K562 (cell line): ENCODE measurements around the gene DNAH9.

Experiments used
- CBX3 ChIP-seq, 2 experiments: IDR thresholded peaks; 1 replicate in 1 of 2; 2 replicates in 1 of 2; pipeline ENCODE4 v1.6.1; 2012; ENCODE audit warnings: inconsistent platforms in 2 of 2, low read length in 2 of 2, borderline replicate concordance in 1 of 2, control low read depth in 1 of 2
- CUX1 ChIP-seq: fragments of 200-800 bp; sonication (Bioruptor generic); IDR thresholded peaks from 2 replicates; pipeline ENCODE4 v1.6.1; 2016; ENCODE audit warnings: missing genetic modification characterization, missing compliant biosample characterization
- EP300 ChIP-seq: IDR thresholded peaks from 2 replicates; pipeline ENCODE4 v1.6.1; 2012; ENCODE audit warnings: low read length, improper control_type of control experiment
- ESRRA ChIP-seq: fragments of 450-650 bp; IDR thresholded peaks from 2 replicates; pipeline ENCODE4 v1.6.1; 2014; ENCODE audit warnings: low read depth, mild to moderate bottlenecking, moderate library complexity, borderline replicate concordance
- KDM1A ChIP-seq, 2 experiments: fragments of 450-650 bp; IDR thresholded peaks; 2 replicates each; pipeline ENCODE4 v1.6.1; 2016; ENCODE audit warnings: mild to moderate bottlenecking in 2 of 2
- KDM5B ChIP-seq: fragments of 200-600 bp; sonication (generic); IDR thresholded peaks from 2 replicates; pipeline ENCODE4 v1.6.1; 2012; ENCODE audit warnings: low read depth, mild to moderate bottlenecking, moderate library complexity, low read length, control low read depth, inconsistent platforms; ENCODE audit not compliant: insufficient replicate concordance
- NCOA4 ChIP-seq: fragments of 450-650 bp; IDR thresholded peaks from 2 replicates; pipeline ENCODE4 v1.6.1; 2018; ENCODE audit warnings: mild to moderate bottlenecking; ENCODE audit not compliant: partially characterized antibody
- POLR2A ChIP-seq: fragments of 450-650 bp; conservative IDR thresholded peaks from 2 replicates; pipeline ENCODE4 v1.6.1; 2016
- TAF1 ChIP-seq: IDR thresholded peaks from 2 replicates; pipeline ENCODE4 v1.6.1; 2011; ENCODE audit warnings: mild to moderate bottlenecking, low read length, moderate library complexity; ENCODE audit not compliant: insufficient read depth, control insufficient read depth, severe bottlenecking; ENCODE audit errors: extremely low read depth
- ZFP36 ChIP-seq: fragments of 150-350 bp; IDR thresholded peaks from 2 replicates; pipeline ENCODE4 v1.6.1; 2018; ENCODE audit warnings: low read length, low read depth; ENCODE audit not compliant: partially characterized antibody
- TF ChIP-seq, protein P1 (sequence below), 3 experiments: IDR thresholded peaks in 2 of 3; conservative IDR thresholded peaks in 1 of 3; 2 replicates each; pipeline ENCODE4 v1.5.1; 2011 to 2012; ENCODE audit warnings: low read length in 3 of 3, mild to moderate bottlenecking in 3 of 3, control low read depth in 2 of 3, improper control_type of control experiment in 1 of 3, inconsistent platforms in 1 of 3, low read depth in 1 of 3, mixed read lengths in 1 of 3, moderate library complexity in 1 of 3; ENCODE audit not compliant: insufficient read depth in 2 of 3

GRCh38 chr17:11558681-11559234, 39.5 kb upstream of the DNAH9 start:
- TF ChIP-seq ESRRA: no peak
- no peak for TF ChIP-seq NCOA4
- no peak for TF ChIP-seq ZFP36
- TF ChIP-seq CBX3 (IDR thresholded peaks at IDR 0.05; ENCODE audit: borderline replicate concordance in 1 of 2, low read length in 2 of 2): no peak
- no peak for TF ChIP-seq KDM5B
- no peak for TF ChIP-seq EP300
- TF ChIP-seq TAF1: no peak
- no peak for TF ChIP-seq CUX1 (CRISPR knock-in tag)
- TF ChIP-seq, protein P1, sequence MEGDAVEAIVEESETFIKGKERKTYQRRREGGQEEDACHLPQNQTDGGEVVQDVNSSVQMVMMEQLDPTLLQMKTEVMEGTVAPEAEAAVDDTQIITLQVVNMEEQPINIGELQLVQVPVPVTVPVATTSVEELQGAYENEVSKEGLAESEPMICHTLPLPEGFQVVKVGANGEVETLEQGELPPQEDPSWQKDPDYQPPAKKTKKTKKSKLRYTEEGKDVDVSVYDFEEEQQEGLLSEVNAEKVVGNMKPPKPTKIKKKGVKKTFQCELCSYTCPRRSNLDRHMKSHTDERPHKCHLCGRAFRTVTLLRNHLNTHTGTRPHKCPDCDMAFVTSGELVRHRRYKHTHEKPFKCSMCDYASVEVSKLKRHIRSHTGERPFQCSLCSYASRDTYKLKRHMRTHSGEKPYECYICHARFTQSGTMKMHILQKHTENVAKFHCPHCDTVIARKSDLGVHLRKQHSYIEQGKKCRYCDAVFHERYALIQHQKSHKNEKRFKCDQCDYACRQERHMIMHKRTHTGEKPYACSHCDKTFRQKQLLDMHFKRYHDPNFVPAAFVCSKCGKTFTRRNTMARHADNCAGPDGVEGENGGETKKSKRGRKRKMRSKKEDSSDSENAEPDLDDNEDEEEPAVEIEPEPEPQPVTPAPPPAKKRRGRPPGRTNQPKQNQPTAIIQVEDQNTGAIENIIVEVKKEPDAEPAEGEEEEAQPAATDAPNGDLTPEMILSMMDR (IDR thresholded peaks at IDR 0.05 in 2 of 3, conservative IDR thresholded peaks at IDR 0.05 in 1 of 3; ENCODE audit: insufficient read depth in 2 of 3, low read depth in 1 of 3, low read length in 3 of 3): no peak
- TF ChIP-seq POLR2A: no peak
- TF ChIP-seq KDM1A (IDR thresholded peaks at IDR 0.05): no peak
